Measurements from ENCODE around the gene ALG9.

GRCh38 chr11:111815489-111815888, 55.9 kb downstream of the ALG9 start:
- no peak for TF ChIP-seq CTCF (conservative IDR thresholded peaks at IDR 0.05 in 1 of 2, IDR thresholded peaks at IDR 0.05 in 1 of 2; ENCODE audit: low read depth in 1 of 2, low read length in 2 of 2)
- no peak for TF ChIP-seq EZH2 (IDR thresholded peaks at IDR 0.05; ENCODE audit: low read length, missing control alignments)
